Body of pancreas (tissue), 4 donors: ENCODE data around the gene KIRREL3.

Source experiments
- CTCF ChIP-seq, 7 experiments: fragments of 450-650 bp in 4 of 7; fragments of 200-600 bp in 3 of 7; sonication (generic) in 3 of 7; IDR thresholded peaks; one replicate each; pipeline ENCODE4 v1.5.1; 2016 to 2019; ENCODE audit warnings: antibody characterized with exemption in 7 of 7
- POLR2A ChIP-seq, 3 donors: fragments of 450-650 bp; IDR thresholded peaks; one replicate each; pipeline ENCODE4 v1.6.1; 2016; ENCODE audit warnings: antibody characterized with exemption in 3 of 3, mild to moderate bottlenecking in 2 of 3

DNA sequence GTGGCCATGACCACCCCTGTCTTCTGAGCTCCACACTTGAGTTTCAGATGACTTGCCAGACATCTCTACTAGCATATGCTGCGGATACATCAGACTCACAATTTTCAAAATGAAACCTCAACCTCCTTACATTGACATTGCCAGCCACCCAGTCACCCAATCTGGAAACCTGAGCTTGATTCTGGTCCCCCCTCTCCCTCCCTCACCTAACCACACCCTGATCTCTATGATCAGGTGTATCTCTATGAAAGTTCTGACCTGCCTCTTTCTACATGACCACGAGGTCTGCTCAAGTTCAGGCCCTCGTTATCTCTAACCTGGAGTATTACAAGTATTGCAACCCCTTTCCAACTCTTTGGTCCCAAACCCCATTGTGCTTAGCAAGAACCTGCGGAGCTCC lies 254.1 kb downstream of the KIRREL3 start:
- TF ChIP-seq CTCF (IDR thresholded peaks at IDR 0.05) = no peak
- no peak for TF ChIP-seq POLR2A (IDR thresholded peaks at IDR 0.05)
